B cell (primary cell): Measurements from ENCODE around the gene PUM2. TPM values are rescaled to one million over a fixed set of nuclear protein-coding genes. Genes with fewer than 3 reads are reported as not detected.

Source experiments
- ATAC-seq: fragments of 200-7000 bp; cut with Tn5 transposase; one replicate; pipeline ENCODE4 v1.10.0; 2021; ENCODE audit warnings: low read depth, mild to moderate bottlenecking, moderate number of reproducible peaks, moderate library complexity
- CTCF ChIA-PET: fragments of 350-600 bp; sonication (Branson Sonifier 250); formaldehyde crosslinking; loops from one replicate; lab custom pipeline; 2021; ENCODE audit warnings: antibody characterized with exemption, inconsistent platforms; lab: Charles Lee
- POLR2A ChIA-PET: fragments of 350-600 bp; sonication (Branson Sonifier 250); formaldehyde crosslinking; loops from one replicate; lab custom pipeline; 2021; ENCODE audit warnings: antibody characterized with exemption; lab: Charles Lee
- DNase-seq: peaks from one replicate; pipeline ENCODE4 v3.0.0; 2013
- H2AFZ ChIP-seq: 2 replicates; pipeline ENCODE4 v1.6.1; 2012; ENCODE audit warnings: mild to moderate bottlenecking, low read depth, low read length; ENCODE audit not compliant: insufficient read depth, poor library complexity, severe bottlenecking
- H3K27ac ChIP-seq, 2 donors: 1 replicate in 1 of 2; 2 replicates in 1 of 2; pipeline ENCODE4 v1.5.1; 2012 to 2013; ENCODE audit warnings: low read length in 2 of 2, mild to moderate bottlenecking in 2 of 2, moderate library complexity in 1 of 2
- H3K27me3 ChIP-seq, 4 experiments: fragments of 200-600 bp in 1 of 4; sonication (generic) in 1 of 4; replicated peaks in 1 of 4; 1 replicate in 2 of 4; 2 replicates in 2 of 4; pipeline versions ENCODE4 v1.6.1 to v1.7.0; 2013 to 2016; ENCODE audit warnings: low read length in 3 of 4, mild to moderate bottlenecking in 2 of 4, mixed read lengths in 1 of 4, moderate library complexity in 1 of 4; ENCODE audit not compliant: insufficient read depth in 4 of 4, control insufficient read depth in 3 of 4; ENCODE audit errors: control extremely low read depth in 1 of 4
- H3K36me3 ChIP-seq, 2 experiments: replicated peaks in 1 of 2; 1 replicate in 1 of 2; 2 replicates in 1 of 2; pipeline versions ENCODE4 v1.6.1 to v1.7.1; 2013; ENCODE audit warnings: low read length in 1 of 2; ENCODE audit not compliant: insufficient read depth in 2 of 2, control insufficient read depth in 1 of 2; ENCODE audit errors: control extremely low read depth in 1 of 2, extremely low read depth in 1 of 2
- H3K4me1 ChIP-seq, 2 donors: fragments of 200-600 bp in 1 of 2; sonication (generic) in 1 of 2; 1 replicate in 1 of 2; 2 replicates in 1 of 2; pipeline versions ENCODE4 v1.5.1 to v1.6.1; 2013 to 2017; ENCODE audit warnings: low read length in 2 of 2; ENCODE audit not compliant: control insufficient read depth in 2 of 2, insufficient read depth in 2 of 2
- H3K4me2 ChIP-seq: replicated peaks from 2 replicates; pipeline ENCODE3; 2012; ENCODE audit warnings: mild to moderate bottlenecking, low read depth, low read length; ENCODE audit not compliant: poor library complexity, severe bottlenecking
- H3K4me3 ChIP-seq, 5 experiments: fragments of 200-600 bp in 1 of 5; sonication (generic) in 1 of 5; 1 replicate in 3 of 5; 2 replicates in 2 of 5; pipeline versions ENCODE4 v1.5.1 to v1.7.0; 2011 to 2016; ENCODE audit warnings: low read length in 4 of 5, mild to moderate bottlenecking in 4 of 5, low read depth in 2 of 5, control low read depth in 1 of 5, moderate library complexity in 1 of 5; ENCODE audit not compliant: insufficient read depth in 1 of 5; ENCODE audit errors: control extremely low read depth in 1 of 5, extremely low read depth in 1 of 5
- H3K79me2 ChIP-seq: fragments of 200-600 bp; sonication (generic); one replicate; pipeline ENCODE4 v1.6.0; 2016; ENCODE audit warnings: low read length; ENCODE audit not compliant: control insufficient read depth, insufficient read depth
- H3K9ac ChIP-seq: fragments of 200-600 bp; sonication (generic); 2 replicates; pipeline ENCODE4 v1.6.1; 2017; ENCODE audit warnings: mild to moderate bottlenecking, low read length, moderate library complexity
- H3K9me3 ChIP-seq, 3 donors: one replicate each; pipeline versions ENCODE4 v1.6.1 to v1.7.1; 2013; ENCODE audit warnings: low read length in 2 of 3; ENCODE audit not compliant: control insufficient read depth in 2 of 3, insufficient read depth in 1 of 3; ENCODE audit errors: control extremely low read depth in 1 of 3
- H4K20me1 ChIP-seq: 2 replicates; pipeline ENCODE4 v1.6.0; 2012; ENCODE audit warnings: mild to moderate bottlenecking, low read length; ENCODE audit not compliant: insufficient read depth, control insufficient read depth, poor library complexity, severe bottlenecking
- H3K27ac Mint-ChIP-seq: one replicate; pipeline ENCODE4 v1.8.0; 2021; ENCODE audit warnings: mixed read lengths
- H3K27me3 Mint-ChIP-seq: one replicate; pipeline ENCODE4 v1.8.0; 2021; ENCODE audit warnings: mixed read lengths
- H3K4me1 Mint-ChIP-seq: one replicate; pipeline ENCODE4 v1.8.0; 2021; ENCODE audit warnings: mixed read lengths
- H3K4me3 Mint-ChIP-seq: one replicate; pipeline ENCODE4 v1.8.0; 2021; ENCODE audit warnings: mixed read lengths
- H3K9me3 Mint-ChIP-seq: one replicate; pipeline ENCODE4 v1.8.0; 2022; ENCODE audit warnings: mixed read lengths; ENCODE audit not compliant: insufficient read depth
- CTCF ChIP-seq: fragments of 200-600 bp; IDR thresholded peaks from one replicate; pipeline ENCODE4 v1.8.0; 2022; ENCODE audit warnings: antibody characterized with exemption, mild to moderate bottlenecking
- EZH2 ChIP-seq: IDR thresholded peaks from 2 replicates; pipeline ENCODE4 v1.6.1; 2012; ENCODE audit warnings: borderline replicate concordance, low read depth, mild to moderate bottlenecking, moderate library complexity, low read length; ENCODE audit not compliant: insufficient read depth, poor library complexity, severe bottlenecking
- WGBS: methylation state at CpG from one replicate; pipeline ENCODE4 v1.1.5; 2013; ENCODE audit warnings: missing lambda C conversion rate; ENCODE audit not compliant: insufficient coverage; 5-methylcytosine and 5-hydroxymethylcytosine counted together
- intact Hi-C: fragments of 100-400 bp; cut with micrococcal nuclease; formaldehyde crosslinking; loops from one replicate; pipeline ENCODE4 v1.10.0; 2022
- polyA plus RNA-seq: library from polyadenylated mRNA; depleted of rRNA; stranded (reverse); fragments of >200 nt; gene quantifications from 2 replicates; pipeline ENCODE4 v1.2.3, GENCODE V29; 2012
- total RNA-seq, 2 donors: library from RNA; stranded (reverse); fragments of 120-200 nt in 1 of 2; gene quantifications; 1 replicate in 1 of 2; 2 replicates in 1 of 2; pipeline versions ENCODE4 v1.2.3 to v1.2.4, GENCODE V29; 2013 to 2022

The PUM2 gene
- total and polyA plus RNA-seq, 2 donors (not counting 1 experiment from before 2014, with no cell fraction given), result 21.1 to 151 TPM

DNA sequence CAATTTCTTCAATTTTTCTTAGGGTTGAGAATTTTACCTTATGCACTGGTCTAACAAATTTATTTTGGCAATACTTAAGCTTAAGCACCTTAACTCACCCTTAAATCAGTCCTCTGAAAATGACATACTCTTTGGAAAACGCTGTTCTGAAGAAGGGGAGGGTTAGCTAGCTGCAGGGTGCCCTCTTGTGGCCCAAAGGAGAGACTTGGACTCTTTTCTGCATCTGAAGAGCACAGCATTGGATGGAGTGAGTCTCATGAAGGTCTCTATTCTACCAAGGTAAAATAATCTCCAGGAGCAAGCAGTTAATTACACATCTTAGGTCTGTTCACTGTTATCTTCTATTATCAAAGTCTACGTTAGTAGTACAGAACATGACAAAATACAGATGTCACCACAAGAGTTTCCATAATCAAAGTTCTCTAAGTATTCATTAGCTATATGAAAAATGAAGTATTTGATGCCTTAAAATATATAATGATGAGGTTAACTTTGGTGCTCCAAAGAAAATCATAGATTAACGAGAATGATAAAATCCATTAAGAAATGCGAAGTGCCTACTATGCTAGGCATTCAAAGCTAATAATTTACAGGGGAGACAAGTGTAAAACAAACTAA is 24.4 kb downstream of the PUM2 start:
- Histone ChIP-seq H3K9ac (no peak overlapping the region), H3K79me2 (peaks cover 100% of the 10 kb centered on the region), H2AFZ (no peak overlapping the region), H3K4me2 (no peak overlapping the region), H3K27ac (peak overlapping the region in 1 of 2 donors; percentile 85), H3K9me3 (peaks cover 3 to 5% (median 4%) of the 10 kb centered on the region in 3 donors), H4K20me1 (peaks cover 92% of the 10 kb centered on the region), H3K4me1 (peaks cover 17 to 28% of the 10 kb centered on the region in 2 donors), H3K27me3 (no peaks in the 10 kb centered on the region), H3K36me3 (peaks cover 12 to 47% of the 10 kb centered on the region in 2 experiments), H3K4me3 (no peak overlapping the region)
- ChIA-PET CTCF (interaction anchor here (0.6 to 4.3 kb wide), 26 partner anchors 9 to 325 kb away, joined by 3 to 34 read pairs (median 4); no protein-coding TSS in a partner anchor), POLR2A (no interaction called here)
- WGBS, result no CpG with 5 or more reads among the region's 4 CpGs
- ATAC-seq (peak; percentile 56), DNase-seq (peak; percentile 60)
- intact Hi-C loops, result loop anchor here (1.0 kb wide), 1 partner anchor 24 kb away; the partner anchor contains the start of gene PUM2
- Mint-ChIP-seq H3K4me3 (no peak overlapping the region), H3K27ac (no peak overlapping the region), H3K4me1 (peaks cover 62% of the 10 kb centered on the region), H3K9me3 (no peaks in the 10 kb centered on the region), H3K27me3 (no peaks in the 10 kb centered on the region)
- TF ChIP-seq EZH2 (no peak), CTCF (peak; percentile 76)
